GM21381 (cell line): ENCODE measurements around the gene TNNC1.

Experiments used
- ATAC-seq: cut with Tn5 transposase; IDR thresholded peaks from one replicate; pipeline ENCODE4 v1.9.1; 2021; ENCODE audit warnings: mild to moderate bottlenecking, moderate library complexity; ENCODE audit not compliant: unreplicated experiment

TNNC1 gene

GRCh38 chr3:52453496-52454249, at the start of gene TNNC1:
TSS of gene TNNC1 (minus strand) at chr3:52454041. CDS start at chr3:52454015, 26 bp downstream.
- no peak for ATAC-seq

GRCh38 chr3:52502808-52503350, 49.0 kb upstream of the TNNC1 start:
- ATAC-seq = no peak

DNA sequence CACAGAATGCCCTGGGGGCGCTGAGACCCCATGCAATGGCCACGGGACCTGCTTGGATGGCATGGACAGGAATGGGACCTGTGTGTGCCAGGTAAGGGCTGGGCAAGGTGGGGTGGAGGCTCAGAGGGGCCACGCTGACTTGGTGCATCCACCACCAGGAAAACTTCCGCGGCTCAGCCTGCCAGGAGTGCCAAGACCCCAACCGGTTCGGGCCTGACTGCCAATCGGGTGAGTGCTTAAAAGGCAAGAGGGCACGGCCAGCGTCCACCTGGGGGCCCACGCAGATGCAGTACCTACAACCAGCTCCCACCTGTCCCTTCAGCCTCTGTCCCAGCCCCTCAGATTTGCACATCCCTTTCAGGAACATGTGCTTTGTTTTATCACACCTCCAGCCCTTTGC, 48.2 kb upstream of the TNNC1 start:
- ATAC-seq = no peak

GRCh38 chr3:52501046-52501445, 47.2 kb upstream of the TNNC1 start:
- no peak for ATAC-seq

DNA sequence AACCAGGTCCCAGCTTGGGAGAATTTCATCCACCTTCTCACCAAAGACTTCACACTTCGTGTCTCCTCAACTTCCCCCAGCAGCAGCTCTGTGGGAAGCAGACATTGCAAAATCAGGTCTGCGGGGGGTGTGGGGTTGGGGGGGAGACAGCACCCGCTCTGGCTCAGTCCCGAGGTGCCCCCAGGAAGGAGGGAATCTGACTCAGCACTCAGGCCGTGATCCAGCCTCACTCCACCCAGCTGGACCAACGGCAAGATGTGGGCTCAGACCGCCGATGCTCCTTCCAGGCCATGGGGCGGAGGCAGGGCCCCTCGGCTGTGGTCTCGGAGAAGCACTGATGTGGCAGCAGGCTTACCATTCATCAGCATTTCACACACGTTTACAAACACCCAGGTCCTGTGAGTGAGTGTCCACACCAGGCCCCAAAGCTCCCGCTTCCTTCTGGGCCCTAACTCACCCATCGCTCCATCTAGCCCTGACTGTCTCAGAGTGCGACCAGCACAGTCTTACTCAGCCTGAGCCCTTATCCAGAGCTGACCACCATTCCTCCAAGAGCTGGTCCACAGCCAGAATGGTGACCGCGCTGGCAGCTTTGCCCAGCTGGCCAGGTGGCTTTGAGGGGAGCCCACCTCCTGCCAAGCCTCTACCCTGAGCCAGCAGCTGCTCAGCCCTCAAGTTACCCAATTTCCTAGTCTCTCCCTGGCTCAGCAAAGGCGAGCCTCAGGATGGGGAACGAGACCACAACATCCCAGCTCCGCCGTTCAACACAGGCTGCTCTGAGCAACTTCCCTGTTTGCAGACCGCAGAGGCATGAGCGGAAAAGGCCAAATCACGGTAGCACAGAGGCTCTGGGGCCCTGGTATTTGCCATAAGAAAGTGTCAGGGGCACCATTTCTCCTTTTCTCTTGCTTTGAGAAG, 44.6 kb upstream of the TNNC1 start:
- ATAC-seq = no peak

GRCh38 chr3:52495777-52496602, 42.1 kb upstream of the TNNC1 start:
- no peak for ATAC-seq

- no peak for ATAC-seq
Measured at GRCh38 chr3:52494886-52495495, 41.1 kb upstream of the TNNC1 start, which contains the start of gene STAB1. TSS of gene STAB1 (plus strand) at chr3:52495338. CDS start at chr3:52495414, 76 bp downstream.

- no peak for ATAC-seq
Measured at GRCh38 chr3:52494445-52494844, 40.6 kb upstream of the TNNC1 start.

GRCh38 chr3:52493232-52494017, 39.6 kb upstream of the TNNC1 start:
- no peak for ATAC-seq

DNA sequence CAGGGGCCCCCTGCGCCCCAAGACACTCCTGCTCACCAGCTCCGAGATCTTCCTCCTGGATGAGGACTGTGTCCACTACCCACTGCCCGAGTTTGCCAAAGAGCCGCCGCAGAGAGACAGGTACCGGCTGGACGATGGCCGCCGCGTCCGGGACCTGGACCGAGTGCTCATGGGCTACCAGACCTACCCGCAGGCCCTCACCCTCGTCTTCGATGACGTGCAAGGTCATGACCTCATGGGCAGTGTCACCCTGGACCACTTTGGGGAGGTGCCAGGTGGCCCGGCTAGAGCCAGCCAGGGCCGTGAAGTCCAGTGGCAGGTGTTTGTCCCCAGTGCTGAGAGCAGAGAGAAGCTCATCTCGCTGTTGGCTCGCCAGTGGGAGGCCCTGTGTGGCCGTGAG, 38.2 kb upstream of the TNNC1 start:
- ATAC-seq = no peak

- no peak for ATAC-seq
Measured at GRCh38 chr3:52490939-52491526, 37.2 kb upstream of the TNNC1 start.

GRCh38 chr3:52490035-52490938, 36.4 kb upstream of the TNNC1 start:
- no peak for ATAC-seq

- no peak for ATAC-seq
Measured at GRCh38 chr3:52489453-52489852, 35.6 kb upstream of the TNNC1 start.

GRCh38 chr3:52488746-52489145, 34.9 kb upstream of the TNNC1 start:
- ATAC-seq = no peak

DNA sequence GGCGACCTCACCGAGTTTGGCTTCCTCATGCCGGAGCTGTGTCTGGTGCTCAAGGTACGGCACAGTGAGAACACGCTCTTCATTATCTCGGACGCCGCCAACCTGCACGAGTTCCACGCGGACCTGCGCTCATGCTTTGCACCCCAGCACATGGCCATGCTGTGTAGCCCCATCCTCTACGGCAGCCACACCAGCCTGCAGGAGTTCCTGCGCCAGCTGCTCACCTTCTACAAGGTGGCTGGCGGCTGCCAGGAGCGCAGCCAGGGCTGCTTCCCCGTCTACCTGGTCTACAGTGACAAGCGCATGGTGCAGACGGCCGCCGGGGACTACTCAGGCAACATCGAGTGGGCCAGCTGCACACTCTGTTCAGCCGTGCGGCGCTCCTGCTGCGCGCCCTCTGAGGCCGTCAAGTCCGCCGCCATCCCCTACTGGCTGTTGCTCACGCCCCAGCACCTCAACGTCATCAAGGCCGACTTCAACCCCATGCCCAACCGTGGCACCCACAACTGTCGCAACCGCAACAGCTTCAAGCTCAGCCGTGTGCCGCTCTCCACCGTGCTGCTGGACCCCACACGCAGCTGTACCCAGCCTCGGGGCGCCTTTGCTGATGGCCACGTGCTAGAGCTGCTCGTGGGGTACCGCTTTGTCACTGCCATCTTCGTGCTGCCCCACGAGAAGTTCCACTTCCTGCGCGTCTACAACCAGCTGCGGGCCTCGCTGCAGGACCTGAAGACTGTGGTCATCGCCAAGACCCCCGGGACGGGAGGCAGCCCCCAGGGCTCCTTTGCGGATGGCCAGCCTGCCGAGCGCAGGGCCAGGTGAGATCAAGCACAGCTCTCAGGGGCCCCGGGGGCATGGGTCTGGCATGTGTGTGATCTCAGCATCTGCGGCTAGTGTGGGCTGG, 34.2 kb upstream of the TNNC1 start:
- ATAC-seq = no peak

DNA sequence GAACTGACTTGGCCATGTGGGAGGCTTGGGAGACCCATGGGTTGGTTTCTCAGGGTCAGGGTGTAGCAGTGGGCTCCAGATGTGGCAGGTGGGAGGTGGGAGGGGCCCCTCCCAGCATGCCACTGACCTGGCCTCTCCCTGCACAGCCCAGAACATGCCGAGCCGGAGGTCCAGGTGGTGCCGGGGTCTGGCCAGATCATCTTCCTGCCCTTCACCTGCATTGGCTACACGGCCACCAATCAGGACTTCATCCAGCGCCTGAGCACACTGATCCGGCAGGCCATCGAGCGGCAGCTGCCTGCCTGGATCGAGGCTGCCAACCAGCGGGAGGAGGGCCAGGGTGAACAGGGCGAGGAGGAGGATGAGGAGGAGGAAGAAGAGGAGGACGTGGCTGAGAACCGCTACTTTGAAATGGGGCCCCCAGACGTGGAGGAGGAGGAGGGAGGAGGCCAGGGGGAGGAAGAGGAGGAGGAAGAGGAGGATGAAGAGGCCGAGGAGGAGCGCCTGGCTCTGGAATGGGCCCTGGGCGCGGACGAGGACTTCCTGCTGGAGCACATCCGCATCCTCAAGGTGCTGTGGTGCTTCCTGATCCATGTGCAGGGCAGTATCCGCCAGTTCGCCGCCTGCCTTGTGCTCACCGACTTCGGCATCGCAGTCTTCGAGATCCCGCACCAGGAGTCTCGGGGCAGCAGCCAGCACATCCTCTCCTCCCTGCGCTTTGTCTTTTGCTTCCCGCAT, 33.4 kb upstream of the TNNC1 start:
- ATAC-seq = no peak
